Neuronal stem cell (in vitro differentiated cells): ENCODE data around the gene PTPN20.

ENCODE experiments used
- DNase-seq: peaks from one replicate; pipeline ENCODE4 v3.0.0-alpha.2; 2013; ENCODE audit warnings: low spot score
- H2AFZ ChIP-seq: one replicate; pipeline ENCODE4 v1.6.1; 2013; ENCODE audit warnings: mild to moderate bottlenecking, low read length, inconsistent platforms
- H2AK5ac ChIP-seq: 2 replicates; pipeline ENCODE4 v1.6.1; 2013; ENCODE audit warnings: low read depth, mild to moderate bottlenecking, inconsistent platforms, low read length, moderate library complexity, mixed read lengths
- H2BK120ac ChIP-seq: 2 replicates; pipeline ENCODE4 v1.6.1; 2013; ENCODE audit warnings: low read depth, mild to moderate bottlenecking, inconsistent platforms, low read length, moderate library complexity, mixed read lengths
- H2BK12ac ChIP-seq: one replicate; pipeline ENCODE4 v1.6.1; 2013; ENCODE audit warnings: low read length, inconsistent platforms
- H2BK15ac ChIP-seq: 2 replicates; pipeline ENCODE4 v1.6.1; 2013; ENCODE audit warnings: mild to moderate bottlenecking, low read length, inconsistent platforms, mixed read lengths
- H2BK5ac ChIP-seq: one replicate; pipeline ENCODE4 v1.6.1; 2013; ENCODE audit warnings: inconsistent platforms, mild to moderate bottlenecking, low read length, moderate library complexity
- H3K14ac ChIP-seq: one replicate; pipeline ENCODE4 v1.6.1; 2013; ENCODE audit warnings: low read length, inconsistent platforms
- H3K18ac ChIP-seq: 2 replicates; pipeline ENCODE4 v1.6.1; 2013; ENCODE audit warnings: low read length, inconsistent platforms
- H3K23ac ChIP-seq: 2 replicates; pipeline ENCODE4 v1.6.1; 2013; ENCODE audit warnings: low read depth, mild to moderate bottlenecking, mixed read lengths, low read length, inconsistent platforms; ENCODE audit not compliant: poor library complexity
- H3K27ac ChIP-seq: replicated peaks from 3 replicates; pipeline ENCODE4 v1.5.1; 2013; ENCODE audit warnings: low read length, inconsistent platforms
- H3K27me3 ChIP-seq, 3 experiments: 2 replicates each; pipeline ENCODE4 v1.6.1; 2013; ENCODE audit warnings: low read length in 3 of 3, mild to moderate bottlenecking in 2 of 3, inconsistent platforms in 1 of 3, low read depth in 1 of 3, mixed read lengths in 1 of 3, moderate library complexity in 1 of 3; ENCODE audit not compliant: control insufficient read depth in 3 of 3, insufficient read depth in 3 of 3
- H3K36me3 ChIP-seq, 2 donors: replicated peaks in 1 of 2; 2 replicates each; pipeline ENCODE4 v1.6.1; 2013; ENCODE audit warnings: low read length in 2 of 2; ENCODE audit not compliant: control insufficient read depth in 2 of 2, insufficient read depth in 2 of 2
- H3K4ac ChIP-seq: 2 replicates; pipeline ENCODE4 v1.6.1; 2013; ENCODE audit warnings: inconsistent platforms, mild to moderate bottlenecking, low read length, moderate library complexity
- H3K4me1 ChIP-seq, 2 donors: 1 replicate in 1 of 2; 2 replicates in 1 of 2; pipeline ENCODE4 v1.6.1; 2013; ENCODE audit warnings: low read length in 2 of 2, low read depth in 1 of 2; ENCODE audit not compliant: control insufficient read depth in 2 of 2, insufficient read depth in 1 of 2
- H3K4me2 ChIP-seq: one replicate; pipeline ENCODE4 v1.6.1; 2013; ENCODE audit warnings: mild to moderate bottlenecking, low read length, inconsistent platforms; ENCODE audit not compliant: insufficient read depth, poor library complexity, severe bottlenecking
- H3K4me3 ChIP-seq, 2 donors: 2 replicates each; pipeline ENCODE4 v1.5.1; 2013; ENCODE audit warnings: low read length in 2 of 2, mild to moderate bottlenecking in 2 of 2, inconsistent platforms in 1 of 2, moderate library complexity in 1 of 2
- H3K79me1 ChIP-seq: one replicate; pipeline ENCODE4 v1.6.1; 2013; ENCODE audit warnings: low read depth, mild to moderate bottlenecking, inconsistent platforms, low read length, moderate library complexity
- H3K9ac ChIP-seq: one replicate; pipeline ENCODE4 v1.6.1; 2013; ENCODE audit warnings: mild to moderate bottlenecking, low read depth, low read length, inconsistent platforms; ENCODE audit not compliant: poor library complexity
- H3K9me3 ChIP-seq, 2 donors: replicated peaks in 1 of 2; 2 replicates each; pipeline versions ENCODE3 to v1.6.1; 2013; ENCODE audit warnings: low read length in 2 of 2, mild to moderate bottlenecking in 2 of 2, inconsistent platforms in 1 of 2, low read depth in 1 of 2, mixed read lengths in 1 of 2, moderate library complexity in 1 of 2; ENCODE audit not compliant: control insufficient read depth in 2 of 2, insufficient read depth in 1 of 2
- H4K8ac ChIP-seq: one replicate; pipeline ENCODE4 v1.6.1; 2013; ENCODE audit warnings: low read depth, mild to moderate bottlenecking, inconsistent platforms, low read length, moderate library complexity
- H4K91ac ChIP-seq: one replicate; pipeline ENCODE4 v1.6.1; 2013; ENCODE audit warnings: low read length, low read depth, mild to moderate bottlenecking, inconsistent platforms; ENCODE audit not compliant: poor library complexity
- WGBS, 2 donors: extraction: QIAGEN DNeasy Blood & Tissue Kit; methylation state at CpG; one replicate each; pipeline ENCODE4 v1.1.7; 2013; ENCODE audit warnings: missing lambda C conversion rate in 2 of 2, mixed read lengths in 1 of 2; ENCODE audit not compliant: insufficient read length in 2 of 2, insufficient replicate concordance in 1 of 2; ENCODE audit errors: extremely low coverage in 2 of 2; 5-methylcytosine and 5-hydroxymethylcytosine counted together

The PTPN20 gene

GRCh38 chr10:47050618-47051455 is 139.6 kb downstream of the PTPN20 start:
- H3K27me3 ChIP-seq: no peaks in the 10 kb centered on the region
- H2AFZ ChIP-seq: no peak overlapping the region
- H2BK120ac ChIP-seq: no peak overlapping the region
- H3K23ac ChIP-seq: no peak overlapping the region
- no peak overlapping the region for H3K27ac ChIP-seq
- H2BK5ac ChIP-seq: no peak overlapping the region
- no CpG with 5 or more reads among the region's 16 CpGs for WGBS, 2 donors
- H2AK5ac ChIP-seq: no peak overlapping the region
- no peak overlapping the region for H3K4me3 ChIP-seq
- no peak overlapping the region for H3K9ac ChIP-seq
- no peak for DNase-seq
- H3K14ac ChIP-seq: no peak overlapping the region
- H4K8ac ChIP-seq: no peak overlapping the region
- H4K91ac ChIP-seq: no peak overlapping the region
- no peak overlapping the region for H2BK12ac ChIP-seq
- H3K4ac ChIP-seq: no peak overlapping the region
- no peaks in the 10 kb centered on the region for H3K9me3 ChIP-seq
- H2BK15ac ChIP-seq: no peak overlapping the region
- peaks cover 1 to 11% of the 10 kb centered on the region in 2 donors for H3K4me1 ChIP-seq
- H3K18ac ChIP-seq: no peak overlapping the region
- no peaks in the 10 kb centered on the region for H3K79me1 ChIP-seq
- H3K36me3 ChIP-seq: no peaks in the 10 kb centered on the region
- no peak overlapping the region for H3K4me2 ChIP-seq

GRCh38 chr10:47051741-47052238 is 140.6 kb downstream of the PTPN20 start:
- H3K9ac ChIP-seq: no peak overlapping the region
- no peak overlapping the region for H3K27ac ChIP-seq
- H3K4me1 ChIP-seq: peaks cover 1 to 11% of the 10 kb centered on the region in 2 donors
- no peak overlapping the region for H2AK5ac ChIP-seq
- H2BK12ac ChIP-seq: no peak overlapping the region
- H2BK15ac ChIP-seq: no peak overlapping the region
- H3K4ac ChIP-seq: no peak overlapping the region
- H3K14ac ChIP-seq: no peak overlapping the region
- WGBS, 2 donors: no CpG with 5 or more reads among the region's 5 CpGs
- no peaks in the 10 kb centered on the region for H3K27me3 ChIP-seq
- no peaks in the 10 kb centered on the region for H3K79me1 ChIP-seq
- H3K36me3 ChIP-seq: no peaks in the 10 kb centered on the region
- H2BK120ac ChIP-seq: no peak overlapping the region
- H4K91ac ChIP-seq: no peak overlapping the region
- H3K4me2 ChIP-seq: no peak overlapping the region
- no peak overlapping the region for H3K23ac ChIP-seq
- no peak overlapping the region for H2BK5ac ChIP-seq
- no peaks in the 10 kb centered on the region for H3K9me3 ChIP-seq
- H4K8ac ChIP-seq: no peak overlapping the region
- no peak for DNase-seq
- H2AFZ ChIP-seq: no peak overlapping the region
- no peak overlapping the region for H3K4me3 ChIP-seq
- H3K18ac ChIP-seq: no peak overlapping the region
